Neural cell (in vitro differentiated cells): ENCODE measurements around the gene UROC1. TPM values are rescaled to one million over a fixed set of nuclear protein-coding genes. Genes with fewer than 3 reads are reported as not detected.

Experiments
- H2AFZ ChIP-seq: fragments of 200-600, 300-800 bp; sonication (generic), shearing (Covaris generic); 2 replicates; pipeline ENCODE4 v1.6.0; 2014; ENCODE audit warnings: low read depth, mild to moderate bottlenecking, antibody characterized with exemption, low read length, moderate library complexity
- H3F3A ChIP-seq: fragments of 200-600 bp; shearing (Covaris generic); 2 replicates; pipeline ENCODE4 v1.6.1; 2016; ENCODE audit warnings: mild to moderate bottlenecking, moderate library complexity, mixed read lengths, antibody characterized with exemption, low read length; ENCODE audit not compliant: insufficient read depth, poor library complexity, severe bottlenecking
- H3K27ac ChIP-seq: fragments of 200-600, 300-800 bp; sonication (generic), shearing (Covaris generic); 2 replicates; pipeline ENCODE4 v1.5.1; 2014; ENCODE audit warnings: mild to moderate bottlenecking, low read length, moderate library complexity
- H3K27me3 ChIP-seq: fragments of 300-800, 200-600 bp; sonication (generic), shearing (Covaris generic); 2 replicates; pipeline ENCODE4 v1.6.0; 2014; ENCODE audit warnings: mild to moderate bottlenecking, low read depth, low read length, moderate library complexity; ENCODE audit not compliant: insufficient read depth
- H3K36me3 ChIP-seq: fragments of 300-800, 200-600 bp; sonication (generic), shearing (Covaris generic); 2 replicates; pipeline ENCODE4 v1.5.1; 2014; ENCODE audit warnings: mild to moderate bottlenecking, antibody characterized with exemption, low read length, moderate library complexity; ENCODE audit not compliant: insufficient read depth
- H3K4me2 ChIP-seq: fragments of 300-800, 200-600 bp; sonication (generic), shearing (Covaris generic); 2 replicates; pipeline ENCODE4 v1.6.0; 2014; ENCODE audit warnings: mild to moderate bottlenecking, low read length
- H3K4me3 ChIP-seq: fragments of 300-800, 200-600 bp; sonication (generic), shearing (Covaris generic); 2 replicates; pipeline ENCODE4 v1.5.1; 2014; ENCODE audit warnings: mild to moderate bottlenecking, low read length, moderate library complexity
- H3K79me2 ChIP-seq: fragments of 200-600 bp; shearing (Covaris generic); replicated peaks from 2 replicates; pipeline ENCODE4 v1.6.0; 2014; ENCODE audit warnings: mild to moderate bottlenecking, low read length, moderate library complexity; ENCODE audit not compliant: insufficient read depth
- H3K9ac ChIP-seq: fragments of 300-800, 200-600 bp; sonication (generic), shearing (Covaris generic); 2 replicates; pipeline ENCODE4 v1.6.1; 2016; ENCODE audit warnings: mild to moderate bottlenecking, low read length, mixed read lengths
- H3K9me2 ChIP-seq: fragments of 200-600 bp; shearing (Covaris generic); 2 replicates; pipeline ENCODE4 v1.6.1; 2016; ENCODE audit warnings: mild to moderate bottlenecking, low read length, mixed read lengths; ENCODE audit not compliant: insufficient read depth
- H3K9me3 ChIP-seq: fragments of 200-600, 300-800 bp; sonication (generic), shearing (Covaris generic); 2 replicates; pipeline ENCODE4 v1.6.1; 2016; ENCODE audit warnings: mild to moderate bottlenecking, mixed run types, low read length, moderate library complexity, mixed read lengths
- H4K20me1 ChIP-seq: fragments of 200-600 bp; shearing (Covaris generic); 2 replicates; pipeline ENCODE4 v1.6.1; 2016; ENCODE audit warnings: mild to moderate bottlenecking, mixed run types; ENCODE audit not compliant: insufficient read depth
- EP300 ChIP-seq: fragments of 450-650 bp; conservative IDR thresholded peaks from 2 replicates; pipeline ENCODE4 v1.6.1; 2014; ENCODE audit warnings: antibody characterized with exemption, mild to moderate bottlenecking, moderate library complexity; ENCODE audit not compliant: poor library complexity, severe bottlenecking
- EZH2 ChIP-seq: fragments of 200-600, 300-800 bp; shearing (Covaris generic), sonication (generic); IDR thresholded peaks from 2 replicates; pipeline ENCODE4 v1.6.1; 2014; ENCODE audit warnings: antibody characterized with exemption, low read length, borderline replicate concordance, mild to moderate bottlenecking; ENCODE audit not compliant: insufficient read depth, poor library complexity, severe bottlenecking
- MXI1 ChIP-seq: fragments of 450-650 bp; conservative IDR thresholded peaks from 2 replicates; pipeline ENCODE4 v1.6.1; 2014; ENCODE audit warnings: antibody characterized with exemption, mild to moderate bottlenecking; ENCODE audit not compliant: poor library complexity, severe bottlenecking
- POLR2AphosphoS5 ChIP-seq: IDR thresholded peaks from 2 replicates; pipeline ENCODE4 v1.6.1; 2012
- RAD21 ChIP-seq: fragments of 450-650 bp; conservative IDR thresholded peaks from 2 replicates; pipeline ENCODE4 v1.6.1; 2014; ENCODE audit warnings: antibody characterized with exemption, mild to moderate bottlenecking, moderate library complexity
- SMC3 ChIP-seq: fragments of 450-650 bp; conservative IDR thresholded peaks from 2 replicates; pipeline ENCODE4 v1.6.1; 2014; ENCODE audit warnings: antibody characterized with exemption, mild to moderate bottlenecking, moderate library complexity; ENCODE audit not compliant: poor library complexity
- TAF1 ChIP-seq: IDR thresholded peaks from 2 replicates; pipeline ENCODE4 v1.6.1; 2012; ENCODE audit warnings: low read depth
- polyA plus RNA-seq: library from polyadenylated mRNA; depleted of rRNA; stranded (reverse); fragments of >200 nt; gene quantifications from 2 replicates; pipeline ENCODE4 v1.2.3, GENCODE V29; 2014
- TF ChIP-seq, protein P1 (sequence below): IDR thresholded peaks from 2 replicates; pipeline ENCODE4 v1.6.1; 2012; ENCODE audit warnings: borderline replicate concordance
- TF ChIP-seq, protein P2 (sequence below): fragments of 450-650 bp; IDR thresholded peaks from 2 replicates; pipeline ENCODE4 v1.5.1; 2014; ENCODE audit warnings: antibody characterized with exemption, mild to moderate bottlenecking, moderate library complexity; ENCODE audit not compliant: poor library complexity, severe bottlenecking

The UROC1 gene
- polyA plus RNA-seq, 1 donor from 2014 or later = not detected

DNA sequence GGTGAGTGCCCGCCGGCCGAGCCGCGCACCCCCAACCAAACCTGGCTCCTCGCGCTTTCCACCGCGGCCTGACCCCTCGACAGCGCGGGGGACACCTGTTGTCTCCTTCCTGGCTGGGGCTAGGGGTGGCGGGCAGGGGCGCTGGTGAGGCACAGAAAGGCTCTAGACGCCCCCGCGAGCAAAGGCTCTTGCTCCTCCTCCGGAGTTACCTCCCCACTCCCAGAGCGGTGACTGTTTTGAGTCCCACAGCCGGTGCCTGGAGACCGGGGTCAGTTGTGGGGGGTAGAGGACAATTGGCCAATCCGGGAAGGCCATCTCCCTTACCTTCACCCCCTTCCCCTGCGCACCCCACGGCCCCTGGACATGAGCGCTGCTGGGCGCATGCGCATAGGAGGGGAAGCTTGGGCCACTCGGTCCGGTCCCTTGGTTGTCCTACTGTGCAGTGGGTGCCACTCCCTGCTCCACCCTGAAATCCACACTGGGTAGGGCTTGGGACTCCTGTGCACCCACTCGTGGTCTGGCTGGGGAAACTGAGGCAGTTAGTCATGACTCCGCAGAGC lies 6.9 kb upstream of the UROC1 start:
- no peaks in the 10 kb centered on the region for H3K9me2 ChIP-seq
- no peaks in the 10 kb centered on the region for H3K9me3 ChIP-seq
- no peaks in the 10 kb centered on the region for H3F3A ChIP-seq
- H4K20me1 ChIP-seq = no peaks in the 10 kb centered on the region
- H2AFZ ChIP-seq = no peak overlapping the region
- peaks cover 26% of the 10 kb centered on the region for H3K27me3 ChIP-seq
- H3K36me3 ChIP-seq = no peaks in the 10 kb centered on the region
- TF ChIP-seq EP300 = no peak
- TF ChIP-seq, protein P1, sequence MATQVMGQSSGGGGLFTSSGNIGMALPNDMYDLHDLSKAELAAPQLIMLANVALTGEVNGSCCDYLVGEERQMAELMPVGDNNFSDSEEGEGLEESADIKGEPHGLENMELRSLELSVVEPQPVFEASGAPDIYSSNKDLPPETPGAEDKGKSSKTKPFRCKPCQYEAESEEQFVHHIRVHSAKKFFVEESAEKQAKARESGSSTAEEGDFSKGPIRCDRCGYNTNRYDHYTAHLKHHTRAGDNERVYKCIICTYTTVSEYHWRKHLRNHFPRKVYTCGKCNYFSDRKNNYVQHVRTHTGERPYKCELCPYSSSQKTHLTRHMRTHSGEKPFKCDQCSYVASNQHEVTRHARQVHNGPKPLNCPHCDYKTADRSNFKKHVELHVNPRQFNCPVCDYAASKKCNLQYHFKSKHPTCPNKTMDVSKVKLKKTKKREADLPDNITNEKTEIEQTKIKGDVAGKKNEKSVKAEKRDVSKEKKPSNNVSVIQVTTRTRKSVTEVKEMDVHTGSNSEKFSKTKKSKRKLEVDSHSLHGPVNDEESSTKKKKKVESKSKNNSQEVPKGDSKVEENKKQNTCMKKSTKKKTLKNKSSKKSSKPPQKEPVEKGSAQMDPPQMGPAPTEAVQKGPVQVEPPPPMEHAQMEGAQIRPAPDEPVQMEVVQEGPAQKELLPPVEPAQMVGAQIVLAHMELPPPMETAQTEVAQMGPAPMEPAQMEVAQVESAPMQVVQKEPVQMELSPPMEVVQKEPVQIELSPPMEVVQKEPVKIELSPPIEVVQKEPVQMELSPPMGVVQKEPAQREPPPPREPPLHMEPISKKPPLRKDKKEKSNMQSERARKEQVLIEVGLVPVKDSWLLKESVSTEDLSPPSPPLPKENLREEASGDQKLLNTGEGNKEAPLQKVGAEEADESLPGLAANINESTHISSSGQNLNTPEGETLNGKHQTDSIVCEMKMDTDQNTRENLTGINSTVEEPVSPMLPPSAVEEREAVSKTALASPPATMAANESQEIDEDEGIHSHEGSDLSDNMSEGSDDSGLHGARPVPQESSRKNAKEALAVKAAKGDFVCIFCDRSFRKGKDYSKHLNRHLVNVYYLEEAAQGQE = no peak
- TF ChIP-seq MXI1 = no peak
- no peak for TF ChIP-seq EZH2
- no peak for TF ChIP-seq TAF1
- no peak for TF ChIP-seq SMC3
- no peak for TF ChIP-seq POLR2AphosphoS5
- TF ChIP-seq, protein P2, sequence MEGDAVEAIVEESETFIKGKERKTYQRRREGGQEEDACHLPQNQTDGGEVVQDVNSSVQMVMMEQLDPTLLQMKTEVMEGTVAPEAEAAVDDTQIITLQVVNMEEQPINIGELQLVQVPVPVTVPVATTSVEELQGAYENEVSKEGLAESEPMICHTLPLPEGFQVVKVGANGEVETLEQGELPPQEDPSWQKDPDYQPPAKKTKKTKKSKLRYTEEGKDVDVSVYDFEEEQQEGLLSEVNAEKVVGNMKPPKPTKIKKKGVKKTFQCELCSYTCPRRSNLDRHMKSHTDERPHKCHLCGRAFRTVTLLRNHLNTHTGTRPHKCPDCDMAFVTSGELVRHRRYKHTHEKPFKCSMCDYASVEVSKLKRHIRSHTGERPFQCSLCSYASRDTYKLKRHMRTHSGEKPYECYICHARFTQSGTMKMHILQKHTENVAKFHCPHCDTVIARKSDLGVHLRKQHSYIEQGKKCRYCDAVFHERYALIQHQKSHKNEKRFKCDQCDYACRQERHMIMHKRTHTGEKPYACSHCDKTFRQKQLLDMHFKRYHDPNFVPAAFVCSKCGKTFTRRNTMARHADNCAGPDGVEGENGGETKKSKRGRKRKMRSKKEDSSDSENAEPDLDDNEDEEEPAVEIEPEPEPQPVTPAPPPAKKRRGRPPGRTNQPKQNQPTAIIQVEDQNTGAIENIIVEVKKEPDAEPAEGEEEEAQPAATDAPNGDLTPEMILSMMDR = peak; percentile 27
- H3K27ac ChIP-seq = no peak overlapping the region
- H3K79me2 ChIP-seq = no peaks in the 10 kb centered on the region
- H3K4me2 ChIP-seq = no peak overlapping the region
- H3K9ac ChIP-seq = peak overlapping the region; percentile 16
- peak overlapping the region; percentile 65 for H3K4me3 ChIP-seq

DNA sequence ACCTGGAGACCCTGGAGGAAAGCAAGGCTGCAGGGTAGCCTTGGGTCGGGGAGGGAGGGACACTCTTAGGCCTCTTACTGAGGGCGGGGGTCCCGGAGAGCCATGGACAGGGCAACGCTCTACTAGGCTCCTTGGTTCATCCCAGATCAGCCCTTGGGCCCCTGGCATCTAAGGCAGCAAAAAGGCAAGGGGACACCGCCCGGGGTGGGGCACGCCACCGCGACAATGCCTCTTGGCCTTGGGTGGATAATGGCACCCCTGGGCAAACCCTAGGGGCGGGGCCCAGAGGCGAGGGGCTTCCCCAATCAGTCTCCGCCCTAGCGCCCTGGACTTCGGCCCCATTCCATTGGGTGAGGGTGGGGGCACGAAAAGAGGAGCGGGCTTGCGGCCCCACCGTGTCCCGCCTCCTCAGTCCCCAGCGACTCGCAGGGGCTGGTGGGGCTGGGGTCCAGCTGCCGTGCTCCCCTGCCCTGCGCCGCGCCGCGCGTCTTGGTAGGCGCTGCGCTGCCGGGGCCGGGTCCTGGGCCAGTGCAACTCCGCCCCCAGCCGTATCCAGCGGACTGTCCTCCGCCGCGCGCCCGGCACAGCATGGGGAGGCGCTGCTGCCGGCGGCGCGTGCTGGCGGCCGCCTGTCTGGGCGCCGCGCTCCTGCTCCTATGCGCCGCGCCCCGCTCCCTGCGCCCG lies 6.3 kb upstream of the UROC1 start, which contains the start of gene CHST13:
TSS of gene CHST13 (plus strand) at position 411 of the 684 bp plus-strand sequence. CDS start at position 589, 178 bp downstream.
- H3F3A ChIP-seq = no peaks in the 10 kb centered on the region
- no peaks in the 10 kb centered on the region for H4K20me1 ChIP-seq
- H3K9me2 ChIP-seq = no peaks in the 10 kb centered on the region
- H3K27ac ChIP-seq = no peak within 1 kb of the TSS
- no peaks in the 10 kb centered on the region for H3K36me3 ChIP-seq
- H2AFZ ChIP-seq = no peak within 1 kb of the TSS
- peak within 1 kb of the TSS; percentile 16 for H3K9ac ChIP-seq
- H3K79me2 ChIP-seq = no peaks in the 10 kb centered on the region
- H3K4me2 ChIP-seq = peak within 1 kb of the TSS; percentile 44
- TF ChIP-seq EZH2 (no peak), MXI1 (peak; percentile 57), EP300 (no peak), TAF1 (no peak), SMC3 (peak; percentile 22), POLR2AphosphoS5 (no peak), RAD21 (no peak)
- TF ChIP-seq, protein P2 = peak; percentile 56
- TF ChIP-seq, protein P1 = no peak
- H3K4me3 ChIP-seq = peak within 1 kb of the TSS; percentile 65
- H3K9me3 ChIP-seq = no peaks in the 10 kb centered on the region
- H3K27me3 ChIP-seq = peaks cover 26% of the 10 kb centered on the region
